Peyer's patch (tissue), 4 donors: ENCODE results near the gene MYRFL. TPM values are rescaled to one million over a fixed set of nuclear protein-coding genes. Genes with fewer than 3 reads are reported as not detected.

ENCODE experiments used
- DNase-seq, 3 donors: peaks; one replicate each; pipeline ENCODE4 v3.0.0-alpha.2; 2017 to 2019
- H3K27ac ChIP-seq, 4 donors: fragments of 200-600 bp; sonication (generic); one replicate each; pipeline ENCODE4 v1.5.1; 2016 to 2019
- H3K27me3 ChIP-seq, 2 donors: fragments of 200-600 bp; sonication (generic); one replicate each; pipeline ENCODE4 v1.5.1; 2019
- H3K36me3 ChIP-seq, 3 donors: fragments of 200-600 bp; sonication (generic); one replicate each; pipeline ENCODE4 v1.5.1; 2016 to 2019
- H3K4me1 ChIP-seq, 4 donors: fragments of 200-600 bp; sonication (generic); one replicate each; pipeline ENCODE4 v1.5.1; 2016 to 2019
- H3K4me3 ChIP-seq, 4 donors: fragments of 200-600 bp; sonication (generic); 1 replicate in 3 of 4; 2 replicates in 1 of 4; pipeline ENCODE4 v1.5.1; 2016 to 2019; ENCODE audit warnings: mild to moderate bottlenecking in 1 of 4
- H3K9me3 ChIP-seq, 4 donors: fragments of 200-600 bp; sonication (generic); one replicate each; pipeline ENCODE4 v1.5.1; 2016 to 2019; ENCODE audit warnings: mild to moderate bottlenecking in 1 of 4
- POLR2A ChIP-seq, 2 donors: fragments of 450-650 bp; IDR thresholded peaks; one replicate each; pipeline ENCODE4 v1.5.1; 2017; ENCODE audit warnings: antibody characterized with exemption in 2 of 2, mild to moderate bottlenecking in 2 of 2, moderate library complexity in 2 of 2
- total RNA-seq, 4 donors: library from RNA; depleted of rRNA; stranded (reverse); fragments of >200 nt; gene quantifications; one replicate each; pipeline ENCODE4 v1.1.0, GENCODE V29; 2016
- TF ChIP-seq, protein P1 (sequence below), 6 experiments: fragments of 450-650 bp in 4 of 6; fragments of 200-600 bp in 2 of 6; sonication (generic) in 1 of 6; IDR thresholded peaks; one replicate each; pipeline ENCODE4 v1.5.1; 2017 to 2019; ENCODE audit warnings: antibody characterized with exemption in 6 of 6, mild to moderate bottlenecking in 3 of 6, moderate library complexity in 1 of 6

MYRFL gene
- total RNA-seq, 4 donors from 2014 or later, result 12.4 to 60.1 (median 54.5) TPM

DNA sequence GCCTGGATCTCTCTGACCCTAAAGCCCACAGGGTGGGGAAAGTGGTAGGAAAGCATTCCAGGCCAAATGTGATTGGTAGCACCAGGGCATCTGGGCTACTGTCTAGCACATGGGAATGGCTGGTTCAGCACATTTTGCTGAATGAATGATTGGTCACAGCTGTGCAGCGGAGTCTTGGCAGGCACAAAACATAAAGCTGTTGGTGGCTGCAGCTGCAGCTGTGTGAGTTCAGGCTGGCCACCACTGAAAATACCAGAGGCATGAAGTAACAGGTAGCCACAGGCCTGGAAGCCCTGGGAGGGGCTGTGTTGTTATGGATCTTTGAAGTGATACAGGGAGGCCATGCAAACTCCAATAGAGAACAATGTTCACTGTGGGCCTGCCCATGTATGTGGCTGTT is 72.7 kb downstream of the MYRFL start:
- H3K4me3 ChIP-seq, result no peak overlapping the region
- no peak for DNase-seq
- H3K4me1 ChIP-seq, result no peaks in the 10 kb centered on the region
- TF ChIP-seq, protein P1, sequence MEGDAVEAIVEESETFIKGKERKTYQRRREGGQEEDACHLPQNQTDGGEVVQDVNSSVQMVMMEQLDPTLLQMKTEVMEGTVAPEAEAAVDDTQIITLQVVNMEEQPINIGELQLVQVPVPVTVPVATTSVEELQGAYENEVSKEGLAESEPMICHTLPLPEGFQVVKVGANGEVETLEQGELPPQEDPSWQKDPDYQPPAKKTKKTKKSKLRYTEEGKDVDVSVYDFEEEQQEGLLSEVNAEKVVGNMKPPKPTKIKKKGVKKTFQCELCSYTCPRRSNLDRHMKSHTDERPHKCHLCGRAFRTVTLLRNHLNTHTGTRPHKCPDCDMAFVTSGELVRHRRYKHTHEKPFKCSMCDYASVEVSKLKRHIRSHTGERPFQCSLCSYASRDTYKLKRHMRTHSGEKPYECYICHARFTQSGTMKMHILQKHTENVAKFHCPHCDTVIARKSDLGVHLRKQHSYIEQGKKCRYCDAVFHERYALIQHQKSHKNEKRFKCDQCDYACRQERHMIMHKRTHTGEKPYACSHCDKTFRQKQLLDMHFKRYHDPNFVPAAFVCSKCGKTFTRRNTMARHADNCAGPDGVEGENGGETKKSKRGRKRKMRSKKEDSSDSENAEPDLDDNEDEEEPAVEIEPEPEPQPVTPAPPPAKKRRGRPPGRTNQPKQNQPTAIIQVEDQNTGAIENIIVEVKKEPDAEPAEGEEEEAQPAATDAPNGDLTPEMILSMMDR (IDR thresholded peaks at IDR 0.05), result no peak
- TF ChIP-seq POLR2A (IDR thresholded peaks at IDR 0.05), result no peak
- no peaks in the 10 kb centered on the region for H3K9me3 ChIP-seq
- no peaks in the 10 kb centered on the region for H3K27me3 ChIP-seq
- no peak overlapping the region for H3K27ac ChIP-seq
- peaks cover 0 to 22% (median 0%) of the 10 kb centered on the region in 3 donors for H3K36me3 ChIP-seq

DNA sequence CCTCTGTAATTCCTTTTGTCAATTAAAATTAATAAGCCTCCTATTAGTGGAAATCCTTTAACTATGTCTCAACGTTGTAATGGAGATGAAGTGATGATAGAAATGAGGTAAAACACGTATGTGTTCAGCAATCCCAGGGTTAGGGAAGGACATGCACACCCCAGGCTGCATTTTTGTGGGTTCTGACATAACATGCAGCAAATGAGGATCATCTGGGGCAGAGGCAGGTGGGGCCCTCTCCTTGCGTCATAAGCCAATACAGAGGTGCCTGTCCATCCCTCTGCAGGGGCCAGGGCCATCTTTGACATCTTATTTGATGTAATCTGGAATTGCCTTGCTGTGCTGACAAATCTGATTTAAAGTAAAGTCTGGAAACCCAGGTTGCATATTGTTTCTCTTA is 73.2 kb downstream of the MYRFL start:
- DNase-seq, result no peak
- no peak overlapping the region for H3K4me3 ChIP-seq
- H3K9me3 ChIP-seq, result no peaks in the 10 kb centered on the region
- no peaks in the 10 kb centered on the region for H3K27me3 ChIP-seq
- no peaks in the 10 kb centered on the region for H3K4me1 ChIP-seq
- no peak overlapping the region for H3K27ac ChIP-seq
- H3K36me3 ChIP-seq, result peaks cover 0 to 27% (median 0%) of the 10 kb centered on the region in 3 donors
- TF ChIP-seq POLR2A (IDR thresholded peaks at IDR 0.05), result no peak
- TF ChIP-seq, protein P1 (IDR thresholded peaks at IDR 0.05), result no peak

DNA sequence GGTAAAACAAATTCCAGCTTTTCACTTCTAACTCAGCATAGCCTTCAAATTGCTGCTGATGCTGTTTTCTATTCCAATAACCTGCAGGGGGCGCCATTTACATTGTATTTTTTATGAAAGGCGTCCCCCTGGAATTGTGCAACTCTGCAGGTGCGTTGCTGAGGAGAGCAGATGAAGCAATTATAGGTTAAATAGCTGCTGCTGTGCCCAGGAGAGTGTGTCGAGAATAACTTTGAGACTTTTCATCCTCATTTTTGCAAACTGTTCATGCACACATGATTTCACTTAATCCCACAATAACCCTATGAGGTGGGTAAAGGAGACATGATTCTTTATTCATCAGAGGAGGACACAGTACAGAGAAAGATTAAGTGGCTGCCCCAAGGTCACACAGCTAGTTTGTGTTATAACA is 75.7 kb downstream of the MYRFL start:
- Histone ChIP-seq H3K36me3 (peaks cover 0 to 33% (median 0%) of the 10 kb centered on the region in 3 donors), H3K27ac (no peak overlapping the region), H3K9me3 (no peaks in the 10 kb centered on the region), H3K27me3 (no peaks in the 10 kb centered on the region), H3K4me1 (no peaks in the 10 kb centered on the region), H3K4me3 (no peak overlapping the region)
- DNase-seq, result peak in 2 of 3 donors; percentile 64 to 85
- TF ChIP-seq, protein P1 (IDR thresholded peaks at IDR 0.05), result peak; percentile 44 to 90 (median 82)
- no peak for TF ChIP-seq POLR2A (IDR thresholded peaks at IDR 0.05)

DNA sequence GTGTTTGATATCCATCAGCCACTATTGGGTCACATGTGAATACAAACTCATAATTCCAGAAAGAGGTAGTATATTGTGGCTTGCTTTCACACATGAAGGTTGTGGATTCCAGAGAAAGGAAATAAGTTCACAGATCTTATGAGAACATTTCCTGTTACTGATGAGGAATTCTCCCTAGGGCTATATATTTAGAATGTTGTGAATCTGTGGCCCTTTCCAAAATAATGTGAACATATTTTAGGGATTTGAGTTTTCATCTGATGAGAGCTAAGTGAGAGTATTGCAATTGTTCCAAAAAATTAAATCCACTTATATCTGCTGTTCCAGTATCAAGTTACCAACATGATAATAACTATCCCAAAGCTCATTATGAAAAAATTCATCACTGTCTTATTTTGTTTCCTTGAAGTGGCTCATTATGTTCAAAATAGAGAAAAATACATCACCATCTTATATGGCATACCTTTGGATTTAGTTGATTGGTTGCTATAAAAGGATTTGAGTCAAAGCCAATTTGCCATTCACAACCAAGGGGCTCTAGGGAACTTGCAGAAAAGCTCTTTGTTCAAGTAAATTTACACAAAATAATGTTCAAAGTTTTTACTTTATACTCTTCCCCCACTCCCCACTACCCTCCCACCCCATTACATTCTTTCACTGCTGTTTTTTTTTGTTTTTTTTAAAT is 76.3 kb downstream of the MYRFL start:
- Histone ChIP-seq H3K4me1 (no peaks in the 10 kb centered on the region), H3K4me3 (no peak overlapping the region), H3K27ac (no peak overlapping the region), H3K36me3 (peaks cover 0 to 33% (median 0%) of the 10 kb centered on the region in 3 donors), H3K9me3 (no peaks in the 10 kb centered on the region), H3K27me3 (no peaks in the 10 kb centered on the region)
- TF ChIP-seq, protein P1 (IDR thresholded peaks at IDR 0.05), result no peak
- no peak for TF ChIP-seq POLR2A (IDR thresholded peaks at IDR 0.05)
- no peak for DNase-seq

DNA sequence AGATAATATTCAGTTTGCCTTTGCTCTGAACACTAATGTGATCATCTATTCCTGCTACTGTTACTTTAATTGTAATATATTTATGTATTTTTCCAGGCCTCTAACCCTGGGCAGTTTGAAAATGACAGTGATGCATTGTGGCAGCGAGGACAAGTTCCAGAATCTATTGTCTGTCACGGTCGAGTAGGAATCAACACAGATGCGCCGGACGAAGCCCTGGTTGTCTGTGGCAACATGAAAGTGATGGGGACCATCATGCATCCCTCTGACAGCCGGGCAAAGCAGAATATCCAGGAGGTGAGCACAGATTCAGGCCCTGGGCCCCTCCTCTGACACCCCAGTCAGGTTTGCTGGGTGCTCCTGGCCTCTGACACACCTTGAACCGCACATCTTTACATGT is 78.5 kb downstream of the MYRFL start:
- Histone ChIP-seq H3K27ac (no peak overlapping the region), H3K4me1 (no peaks in the 10 kb centered on the region), H3K9me3 (no peaks in the 10 kb centered on the region), H3K4me3 (no peak overlapping the region), H3K36me3 (peaks cover 0 to 19% (median 0%) of the 10 kb centered on the region in 3 donors), H3K27me3 (no peaks in the 10 kb centered on the region)
- TF ChIP-seq, protein P1 (IDR thresholded peaks at IDR 0.05), result no peak
- no peak for TF ChIP-seq POLR2A (IDR thresholded peaks at IDR 0.05)
- no peak for DNase-seq
